Measurements from ENCODE around the gene CREB3L1.
A peak's percentile ranks its signal among the peaks of the same experiment; 100 is the strongest.

- TF ChIP-seq EP300 (IDR thresholded peaks at IDR 0.05; ENCODE audit: borderline replicate concordance) = no peak
- TF ChIP-seq MAX (IDR thresholded peaks at IDR 0.05) = no peak
- peak; percentile 83 for TF ChIP-seq RAD21 (IDR thresholded peaks at IDR 0.05; ENCODE audit: low read depth)
- no peak for TF ChIP-seq YY1 (IDR thresholded peaks at IDR 0.05; ENCODE audit: low read depth)
- no peak for TF ChIP-seq FOXM1 (IDR thresholded peaks at IDR 0.05; ENCODE audit: borderline replicate concordance, low read depth)
- no peak for TF ChIP-seq TCF12 (IDR thresholded peaks at IDR 0.05; ENCODE audit: low read depth)
- no peak for TF ChIP-seq TAF1 (IDR thresholded peaks at IDR 0.05; ENCODE audit: low read depth)
- TF ChIP-seq USF1 (IDR thresholded peaks at IDR 0.05) = peak; percentile 87
- no peak for TF ChIP-seq CREB1 (IDR thresholded peaks at IDR 0.05; ENCODE audit: low read depth)
Measured at GRCh38 chr11:46315033-46315738, 37.7 kb downstream of the CREB3L1 start.
